HepG2 (cell line): ENCODE results near the gene PYY. TPM values are rescaled to one million over a fixed set of nuclear protein-coding genes. Genes with fewer than 3 reads are reported as not detected.

Experiments used
- ATF1 ChIP-seq: IDR thresholded peaks from 2 replicates; pipeline ENCODE4 v1.6.1; 2016; ENCODE audit warnings: mild to moderate bottlenecking, control low read depth
- BRD4 ChIP-seq: sonication (generic); formaldehyde crosslinking; IDR thresholded peaks from 2 replicates; pipeline ENCODE4 v1.4.0; 2020; ENCODE audit warnings: missing genetic modification reagents
- CREB3 ChIP-seq: sonication (generic); formaldehyde crosslinking; IDR thresholded peaks from 2 replicates; pipeline ENCODE4 v1.5.0; 2020; ENCODE audit warnings: missing genetic modification reagents
- CREBL2 ChIP-seq: sonication (generic); formaldehyde crosslinking; IDR thresholded peaks from 2 replicates; pipeline ENCODE4 v1.8.1; 2023; ENCODE audit warnings: missing genetic modification reagents, mild to moderate bottlenecking, borderline replicate concordance
- FOXP1 ChIP-seq, 2 experiments: fragments of 450-650 bp in 1 of 2; IDR thresholded peaks; 2 replicates each; pipeline ENCODE4 v1.6.1; 2017 to 2018; ENCODE audit warnings: antibody characterized with exemption in 1 of 2
- JUNB ChIP-seq: sonication (generic); formaldehyde crosslinking; IDR thresholded peaks from 2 replicates; pipeline ENCODE4 v1.8.0; 2022; ENCODE audit warnings: missing genetic modification reagents, mild to moderate bottlenecking, borderline replicate concordance
- KLF11 ChIP-seq: IDR thresholded peaks from 2 replicates; pipeline ENCODE4 v1.6.1; 2016; ENCODE audit warnings: missing compliant biosample characterization
- MTA1 ChIP-seq: sonication (generic); formaldehyde crosslinking; IDR thresholded peaks from 2 replicates; pipeline ENCODE4 v1.4.0; 2020; ENCODE audit warnings: missing genetic modification reagents, mild to moderate bottlenecking, borderline replicate concordance
- MTF2 ChIP-seq: sonication (generic); formaldehyde crosslinking; IDR thresholded peaks from 2 replicates; pipeline ENCODE4 v1.5.0; 2020; ENCODE audit warnings: missing genetic modification reagents, borderline replicate concordance
- PRPF4 ChIP-seq: fragments of 200-400 bp; formaldehyde crosslinking; IDR thresholded peaks from 2 replicates; pipeline ENCODE4 v1.6.1; 2016; ENCODE audit warnings: low read length, low read depth; ENCODE audit not compliant: poor library complexity, severe bottlenecking
- RBM39 ChIP-seq: fragments of 200-400 bp; formaldehyde crosslinking; IDR thresholded peaks from one replicate; pipeline ENCODE4 v1.6.1; 2018; ENCODE audit warnings: antibody characterized with exemption, mild to moderate bottlenecking, low read depth, low read length; ENCODE audit not compliant: poor library complexity, severe bottlenecking
- RXRA ChIP-seq: sonication (generic); formaldehyde crosslinking; IDR thresholded peaks from 2 replicates; pipeline ENCODE4 v1.5.1; 2020; ENCODE audit warnings: missing genetic modification reagents
- SALL1 ChIP-seq: sonication (generic); formaldehyde crosslinking; IDR thresholded peaks from 2 replicates; pipeline ENCODE4 v1.8.0; 2022; ENCODE audit warnings: mild to moderate bottlenecking, missing genetic modification reagents
- SAP130 ChIP-seq: IDR thresholded peaks from 2 replicates; pipeline ENCODE4 v1.6.1; 2016; ENCODE audit warnings: low read depth
- SOX5 ChIP-seq: IDR thresholded peaks from 2 replicates; pipeline ENCODE4 v1.6.1; 2016; ENCODE audit warnings: borderline replicate concordance
- TFAP4 ChIP-seq: sonication (generic); IDR thresholded peaks from 2 replicates; pipeline ENCODE4 v1.6.1; 2016; ENCODE audit warnings: low read depth, borderline replicate concordance
- USF2 ChIP-seq, 2 experiments: sonication (generic) in 1 of 2; formaldehyde crosslinking in 1 of 2; IDR thresholded peaks; 2 replicates each; pipeline versions ENCODE4 v1.5.1 to v1.6.1; 2011 to 2020; ENCODE audit warnings: borderline replicate concordance in 1 of 2, low read depth in 1 of 2, low read length in 1 of 2, mild to moderate bottlenecking in 1 of 2, missing genetic modification reagents in 1 of 2, moderate library complexity in 1 of 2
- ZMYM2 ChIP-seq: sonication (generic); formaldehyde crosslinking; IDR thresholded peaks from 2 replicates; pipeline ENCODE4 v1.8.0; 2022; ENCODE audit warnings: mild to moderate bottlenecking, missing genetic modification reagents
- ZNF160 ChIP-seq: sonication (generic); formaldehyde crosslinking; IDR thresholded peaks from 2 replicates; pipeline ENCODE4 v1.8.0; 2022; ENCODE audit warnings: mild to moderate bottlenecking, inconsistent platforms, missing genetic modification reagents
- ZNF3 ChIP-seq: IDR thresholded peaks from 2 replicates; pipeline ENCODE4 v1.7.0; 2017; ENCODE audit warnings: inconsistent platforms
- ZNF607 ChIP-seq: sonication (generic); formaldehyde crosslinking; IDR thresholded peaks from 2 replicates; pipeline ENCODE4 v1.5.1; 2020; ENCODE audit warnings: missing genetic modification reagents, mild to moderate bottlenecking, borderline replicate concordance
- ZNF737 ChIP-seq: sonication (generic); formaldehyde crosslinking; IDR thresholded peaks from 2 replicates; pipeline ENCODE4 v1.5.0; 2020; ENCODE audit warnings: missing genetic modification reagents, mild to moderate bottlenecking, borderline replicate concordance
- polyA plus RNA-seq, 8 experiments: library from polyadenylated mRNA; depleted of rRNA in 3 of 8; stranded (reverse) in 7 of 8; unstranded in 1 of 8; fragments of >200 nt; fragmentation: Illumina TruSeq in 4 of 8; extraction: Trizol in 4 of 8; gene quantifications; 2 replicates each; pipeline versions ENCODE4 v1.2.1 to v1.2.3, GENCODE V29; 2011 to 2016; ENCODE audit warnings: low read depth in 4 of 8, missing spikeins in 1 of 8, mixed read lengths in 1 of 8; ENCODE audit not compliant: insufficient read depth in 1 of 8
- total RNA-seq, 5 experiments: library from RNA; depleted of rRNA; stranded (reverse); fragments of >200 nt; fragmentation: Illumina TruSeq; extraction: Trizol; gene quantifications; 2 replicates each; pipeline ENCODE4 v1.2.3, GENCODE V29; 2016; ENCODE audit warnings: low read depth in 1 of 5

PYY gene
- total and polyA plus RNA-seq, 2 of the 13 experiments (the other 11 are each of a cell fraction or from before 2014, with no cell fraction given): 0.25 TPM; not detected in 1

GRCh38 chr17:43927060-43927864 lies 26.5 kb downstream of the PYY start (continued):
- TF ChIP-seq CREB3 (CRISPR knock-in tag) (no peak), TFAP4 (peak; percentile 55; the same call in 1 of the 2 replicates), ZMYM2 (CRISPR knock-in tag) (no peak), SALL1 (CRISPR knock-in tag) (peak; percentile 31; the same call in 1 of the 2 replicates), JUNB (CRISPR knock-in tag) (no peak), SAP130 (CRISPR knock-in tag) (0 out of 2 replicates have a peak, but pooled peaks have one; percentile 14), PRPF4 (no peak), ATF1 (CRISPR knock-in tag) (no peak), ZNF737 (CRISPR knock-in tag) (no peak), USF2 (IDR thresholded peaks at IDR 0.05; ENCODE audit: low read depth, low read length) (0 out of 2 replicates have a peak, but pooled peaks have one; percentile 10), USF2 (CRISPR knock-in tag; IDR thresholded peaks at IDR 0.05; ENCODE audit: borderline replicate concordance) (no peak), FOXP1 (IDR thresholded peaks at IDR 0.05) (no peak), FOXP1 (CRISPR knock-in tag; IDR thresholded peaks at IDR 0.05) (no peak), KLF11 (no peak), RXRA (CRISPR knock-in tag) (peak; percentile 51; the same call in 1 of the 2 replicates), MTA1 (0 out of 2 replicates have a peak, but pooled peaks have one; percentile 39), CREBL2 (CRISPR knock-in tag) (no peak), SOX5 (CRISPR knock-in tag) (peak; percentile 82), BRD4 (CRISPR knock-in tag) (no peak), MTF2 (no peak), ZNF160 (CRISPR knock-in tag) (no peak), ZNF607 (CRISPR knock-in tag) (no peak), RBM39 (no peak), ZNF3 (CRISPR knock-in tag) (no peak)
